Measurements from ENCODE around the gene ALKBH3. TPM values are rescaled to one million over a fixed set of nuclear protein-coding genes. Genes with fewer than 3 reads are reported as not detected.
A peak's percentile ranks its signal among the peaks of the same experiment; 100 is the strongest.

Gene ALKBH3
- total RNA-seq, 2 donors from 2014 or later, result 9.3 to 13.9 TPM

- peaks cover 15% of the 10 kb centered on the region for H3K36me3 Mint-ChIP-seq (ENCODE audit: low read depth)
- Histone ChIP-seq H3K27me3 (ENCODE audit: control insufficient read depth, insufficient read depth, low read length, poor library complexity, severe bottlenecking) (no peaks in the 10 kb centered on the region), H3K36me3 (ENCODE audit: control insufficient read depth, insufficient read depth, low read length) (peaks cover 23% of the 10 kb centered on the region), H3K9ac (ENCODE audit: extremely low read depth, low read length, poor library complexity, severe bottlenecking) (no peak overlapping the region), H3K9me3 (ENCODE audit: control insufficient read depth, low read length) (no peaks in the 10 kb centered on the region), H3K27ac (ENCODE audit: low read depth, low read length) (no peak overlapping the region), H3K4me3 (ENCODE audit: low read length) (no peak overlapping the region), H3K4me1 (ENCODE audit: control insufficient read depth, insufficient read depth, low read length) (no peaks in the 10 kb centered on the region)
- H3K9me3 Mint-ChIP-seq, result no peaks in the 10 kb centered on the region
- H3K4me3 Mint-ChIP-seq, result no peak overlapping the region
- 91 to 92% methylated on average over 9 to 14 of the region's 14 CpGs for WGBS, 2 experiments (ENCODE audit: insufficient coverage in 1 of 2, insufficient read length in 1 of 2)
- no peak overlapping the region for H3K27ac Mint-ChIP-seq
- no peak for DNase-seq
- no peaks in the 10 kb centered on the region for H3K27me3 Mint-ChIP-seq (ENCODE audit: insufficient read depth)
- TF ChIP-seq, protein P1, sequence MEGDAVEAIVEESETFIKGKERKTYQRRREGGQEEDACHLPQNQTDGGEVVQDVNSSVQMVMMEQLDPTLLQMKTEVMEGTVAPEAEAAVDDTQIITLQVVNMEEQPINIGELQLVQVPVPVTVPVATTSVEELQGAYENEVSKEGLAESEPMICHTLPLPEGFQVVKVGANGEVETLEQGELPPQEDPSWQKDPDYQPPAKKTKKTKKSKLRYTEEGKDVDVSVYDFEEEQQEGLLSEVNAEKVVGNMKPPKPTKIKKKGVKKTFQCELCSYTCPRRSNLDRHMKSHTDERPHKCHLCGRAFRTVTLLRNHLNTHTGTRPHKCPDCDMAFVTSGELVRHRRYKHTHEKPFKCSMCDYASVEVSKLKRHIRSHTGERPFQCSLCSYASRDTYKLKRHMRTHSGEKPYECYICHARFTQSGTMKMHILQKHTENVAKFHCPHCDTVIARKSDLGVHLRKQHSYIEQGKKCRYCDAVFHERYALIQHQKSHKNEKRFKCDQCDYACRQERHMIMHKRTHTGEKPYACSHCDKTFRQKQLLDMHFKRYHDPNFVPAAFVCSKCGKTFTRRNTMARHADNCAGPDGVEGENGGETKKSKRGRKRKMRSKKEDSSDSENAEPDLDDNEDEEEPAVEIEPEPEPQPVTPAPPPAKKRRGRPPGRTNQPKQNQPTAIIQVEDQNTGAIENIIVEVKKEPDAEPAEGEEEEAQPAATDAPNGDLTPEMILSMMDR (conservative IDR thresholded peaks at IDR 0.05), result no peak
- peaks cover 9% of the 10 kb centered on the region for H3K4me1 Mint-ChIP-seq
Measured at GRCh38 chr11:43919852-43920597, 39.4 kb downstream of the ALKBH3 start.

DNA sequence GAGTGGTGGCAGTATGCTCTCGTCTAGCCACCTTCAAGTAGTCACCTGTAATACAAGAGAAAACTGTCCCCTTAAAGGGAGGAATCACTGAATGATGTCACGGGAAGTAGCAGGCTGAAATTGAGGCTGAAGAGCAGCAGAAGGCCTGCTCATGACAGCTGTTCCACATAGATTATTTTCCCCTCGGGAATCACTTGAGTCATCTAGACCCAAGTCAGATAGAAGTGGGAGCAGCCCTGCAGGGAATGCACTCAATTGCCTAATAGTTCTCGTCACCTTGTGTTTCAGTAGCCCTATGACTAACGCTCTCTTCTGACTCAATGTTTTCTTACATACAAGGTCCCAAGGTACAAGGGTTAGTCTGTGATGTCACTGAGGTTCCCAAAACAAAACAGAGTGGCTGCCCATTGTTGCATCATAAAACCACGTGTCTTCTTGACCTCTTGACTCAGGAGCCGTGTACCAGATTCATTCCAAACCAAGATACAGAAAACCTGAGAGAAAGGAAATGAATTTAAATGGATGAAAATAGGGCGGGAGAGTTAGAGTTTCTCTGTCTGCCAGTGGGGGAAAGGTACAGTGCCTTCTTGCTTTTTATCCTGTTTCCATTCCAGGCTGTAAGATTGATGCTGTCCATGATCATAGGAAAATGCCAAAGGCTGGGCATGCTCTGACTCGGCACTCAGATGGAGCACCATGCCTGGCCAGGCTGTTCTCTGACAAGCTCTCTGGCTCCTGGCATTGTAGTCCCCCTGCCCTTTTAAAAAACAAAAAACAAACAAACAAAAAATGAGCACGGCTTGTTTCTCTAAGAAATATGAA, 40.2 kb downstream of the ALKBH3 start:
- no peak overlapping the region for H3K9ac ChIP-seq (ENCODE audit: extremely low read depth, low read length, poor library complexity, severe bottlenecking)
- 89 to 92% methylated on average over 9 to 10 of the region's 10 CpGs for WGBS, 2 experiments (ENCODE audit: insufficient coverage in 1 of 2, insufficient read length in 1 of 2)
- H3K27ac ChIP-seq (ENCODE audit: low read depth, low read length), result no peak overlapping the region
- Mint-ChIP-seq H3K4me1 (peaks cover 9% of the 10 kb centered on the region), H3K27me3 (ENCODE audit: insufficient read depth) (no peaks in the 10 kb centered on the region), H3K36me3 (ENCODE audit: low read depth) (peaks cover 15% of the 10 kb centered on the region), H3K27ac (no peak overlapping the region), H3K4me3 (no peak overlapping the region), H3K9me3 (no peaks in the 10 kb centered on the region)
- H3K36me3 ChIP-seq (ENCODE audit: control insufficient read depth, insufficient read depth, low read length), result peaks cover 23% of the 10 kb centered on the region
- DNase-seq, result no peak
- H3K4me1 ChIP-seq (ENCODE audit: control insufficient read depth, insufficient read depth, low read length), result no peaks in the 10 kb centered on the region
- H3K9me3 ChIP-seq (ENCODE audit: control insufficient read depth, low read length), result no peaks in the 10 kb centered on the region
- H3K4me3 ChIP-seq (ENCODE audit: low read length), result no peak overlapping the region
- H3K27me3 ChIP-seq (ENCODE audit: control insufficient read depth, insufficient read depth, low read length, poor library complexity, severe bottlenecking), result no peaks in the 10 kb centered on the region
- TF ChIP-seq, protein P1 (conservative IDR thresholded peaks at IDR 0.05), result no peak

DNA sequence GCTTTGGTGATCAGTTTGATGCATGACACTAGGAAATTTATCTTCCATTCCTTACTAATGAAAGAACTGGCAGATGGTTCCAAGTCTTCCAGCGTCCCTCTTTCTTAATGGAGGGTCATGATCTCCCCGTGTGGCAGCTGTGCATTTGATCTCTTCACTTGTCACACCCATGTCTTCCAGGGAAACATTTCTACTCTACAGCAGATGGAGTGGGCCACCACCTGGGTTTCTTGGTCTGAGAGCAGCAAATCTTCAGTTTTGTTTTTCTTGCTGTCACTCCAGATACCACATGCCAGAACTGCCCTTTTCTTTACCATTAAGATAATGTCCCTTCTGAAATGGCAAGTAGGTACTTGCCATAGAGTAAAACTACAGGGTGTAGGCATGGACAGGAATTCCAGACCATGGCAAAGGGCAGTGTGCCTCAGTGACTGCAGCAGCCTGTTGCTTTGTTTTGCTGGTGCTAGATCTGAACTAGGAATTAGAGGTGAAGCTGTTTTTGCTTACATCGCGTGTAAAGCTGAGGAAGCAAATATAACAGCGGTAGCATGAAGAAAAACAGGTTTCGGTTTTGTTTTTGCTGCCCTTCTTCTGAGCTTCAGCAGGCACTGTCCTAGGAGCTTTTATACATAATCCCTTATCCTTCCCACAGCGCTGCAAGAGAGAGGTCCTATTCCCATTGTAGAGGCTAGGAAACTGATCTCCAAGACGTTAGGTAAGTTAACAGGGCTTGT, 41.1 kb downstream of the ALKBH3 start:
- no peak for DNase-seq
- no peaks in the 10 kb centered on the region for H3K4me1 ChIP-seq (ENCODE audit: control insufficient read depth, insufficient read depth, low read length)
- no peaks in the 10 kb centered on the region for H3K27me3 ChIP-seq (ENCODE audit: control insufficient read depth, insufficient read depth, low read length, poor library complexity, severe bottlenecking)
- peaks cover 23% of the 10 kb centered on the region for H3K36me3 ChIP-seq (ENCODE audit: control insufficient read depth, insufficient read depth, low read length)
- no peak overlapping the region for H3K9ac ChIP-seq (ENCODE audit: extremely low read depth, low read length, poor library complexity, severe bottlenecking)
- Mint-ChIP-seq H3K36me3 (ENCODE audit: low read depth) (peaks cover 15% of the 10 kb centered on the region), H3K4me1 (peaks cover 9% of the 10 kb centered on the region), H3K27ac (no peak overlapping the region), H3K9me3 (no peaks in the 10 kb centered on the region), H3K4me3 (no peak overlapping the region), H3K27me3 (ENCODE audit: insufficient read depth) (no peaks in the 10 kb centered on the region)
- H3K27ac ChIP-seq (ENCODE audit: low read depth, low read length), result peak overlapping the region; percentile 30
- TF ChIP-seq, protein P1 (conservative IDR thresholded peaks at IDR 0.05), result no peak
- no peak overlapping the region for H3K4me3 ChIP-seq (ENCODE audit: low read length)
- H3K9me3 ChIP-seq (ENCODE audit: control insufficient read depth, low read length), result no peaks in the 10 kb centered on the region
- 93 to 95% methylated on average over 7 to 8 of the region's 8 CpGs for WGBS, 2 experiments (ENCODE audit: insufficient coverage in 1 of 2, insufficient read length in 1 of 2)

All from endodermal cell (in vitro differentiated cells).